ENCODE data around the gene IER2.

The IER2 gene

GRCh38 chr19:13154241-13154778, 4.1 kb downstream of the IER2 start:
- H3K4me3 ChIP-seq (ENCODE audit: insufficient read depth, low read length, poor library complexity, severe bottlenecking), result peak overlapping the region; percentile 73
- H3K79me2 ChIP-seq (ENCODE audit: insufficient read depth, low read length), result peaks cover 18% of the 10 kb centered on the region
- H3K36me3 ChIP-seq (ENCODE audit: low read length), result no peaks in the 10 kb centered on the region; the same call in 1 of the 2 replicates
- peak overlapping the region; percentile 90 for H3K27ac ChIP-seq (ENCODE audit: low read depth, low read length)
- peaks cover 37% of the 10 kb centered on the region for H3F3A ChIP-seq (ENCODE audit: insufficient read depth)
- no peaks in the 10 kb centered on the region for H3K9me3 ChIP-seq (ENCODE audit: insufficient read depth, low read length)
- H3K9ac ChIP-seq (ENCODE audit: low read length), result peak overlapping the region; percentile 91
- TF ChIP-seq CTCF (IDR thresholded peaks at IDR 0.05; ENCODE audit: insufficient read depth, low read length, poor library complexity, severe bottlenecking) (no peak), EZH2phosphoT487 (conservative IDR thresholded peaks at IDR 0.05; ENCODE audit: low read length) (no peak)
- H2AFZ ChIP-seq (ENCODE audit: low read depth, low read length, severe bottlenecking), result no peak overlapping the region
- no peaks in the 10 kb centered on the region; the same call in 1 of the 2 replicates for H4K20me1 ChIP-seq (ENCODE audit: low read depth, low read length)
- H3K27me3 ChIP-seq (ENCODE audit: low read length), result no peaks in the 10 kb centered on the region
- peak overlapping the region; percentile 82 for H3K4me2 ChIP-seq (ENCODE audit: low read depth, low read length, poor library complexity, severe bottlenecking)
- H3K9me2 ChIP-seq (replicated peaks; ENCODE audit: insufficient read depth, low read length), result no peaks in the 10 kb centered on the region

DNA sequence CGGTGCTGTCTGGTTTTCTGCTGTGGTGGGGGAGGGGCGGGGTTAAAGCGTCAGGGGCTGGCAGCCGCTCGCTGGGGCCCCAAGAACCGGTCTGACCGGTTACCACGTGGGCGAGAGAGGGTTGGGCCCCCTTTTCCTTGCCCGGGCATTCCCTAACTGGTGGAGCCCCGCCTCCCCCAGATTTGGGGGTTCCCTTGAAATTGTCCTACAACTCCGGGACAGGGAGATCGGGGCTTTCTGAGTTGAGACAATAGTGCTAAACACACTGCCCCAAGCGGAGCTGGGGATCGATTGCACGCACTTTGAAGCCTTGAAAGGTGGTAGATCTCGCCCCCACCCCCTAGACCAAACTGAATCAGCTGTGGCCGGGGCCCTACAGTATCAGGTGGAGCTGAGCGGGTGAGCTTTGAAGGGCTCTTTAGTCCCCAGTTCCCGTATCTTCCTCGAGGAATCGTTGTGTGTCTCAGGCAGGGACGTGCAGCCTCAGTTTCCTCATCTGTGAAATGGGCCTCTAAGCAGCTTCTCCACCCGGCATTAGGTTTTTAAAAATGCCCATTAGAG, 4.8 kb downstream of the IER2 start:
- H3K9me2 ChIP-seq (replicated peaks; ENCODE audit: insufficient read depth, low read length), result no peaks in the 10 kb centered on the region
- peak overlapping the region; percentile 82 for H3K4me2 ChIP-seq (ENCODE audit: low read depth, low read length, poor library complexity, severe bottlenecking)
- H3K4me3 ChIP-seq (ENCODE audit: insufficient read depth, low read length, poor library complexity, severe bottlenecking), result peak overlapping the region; percentile 73
- no peak overlapping the region for H2AFZ ChIP-seq (ENCODE audit: low read depth, low read length, severe bottlenecking)
- no peaks in the 10 kb centered on the region for H3K27me3 ChIP-seq (ENCODE audit: low read length)
- peaks cover 37% of the 10 kb centered on the region for H3F3A ChIP-seq (ENCODE audit: insufficient read depth)
- H3K36me3 ChIP-seq (ENCODE audit: low read length), result no peaks in the 10 kb centered on the region; the same call in 1 of the 2 replicates
- H3K79me2 ChIP-seq (ENCODE audit: insufficient read depth, low read length), result peaks cover 14% of the 10 kb centered on the region
- no peaks in the 10 kb centered on the region for H3K9me3 ChIP-seq (ENCODE audit: insufficient read depth, low read length)
- peak overlapping the region; percentile 91 for H3K9ac ChIP-seq (ENCODE audit: low read length)
- H4K20me1 ChIP-seq (ENCODE audit: low read depth, low read length), result no peaks in the 10 kb centered on the region; the same call in 1 of the 2 replicates
- no peak for TF ChIP-seq EZH2phosphoT487 (conservative IDR thresholded peaks at IDR 0.05; ENCODE audit: low read length)
- TF ChIP-seq CTCF (IDR thresholded peaks at IDR 0.05; ENCODE audit: insufficient read depth, low read length, poor library complexity, severe bottlenecking), result peak; percentile 22
- H3K27ac ChIP-seq (ENCODE audit: low read depth, low read length), result peak overlapping the region; percentile 90

DNA sequence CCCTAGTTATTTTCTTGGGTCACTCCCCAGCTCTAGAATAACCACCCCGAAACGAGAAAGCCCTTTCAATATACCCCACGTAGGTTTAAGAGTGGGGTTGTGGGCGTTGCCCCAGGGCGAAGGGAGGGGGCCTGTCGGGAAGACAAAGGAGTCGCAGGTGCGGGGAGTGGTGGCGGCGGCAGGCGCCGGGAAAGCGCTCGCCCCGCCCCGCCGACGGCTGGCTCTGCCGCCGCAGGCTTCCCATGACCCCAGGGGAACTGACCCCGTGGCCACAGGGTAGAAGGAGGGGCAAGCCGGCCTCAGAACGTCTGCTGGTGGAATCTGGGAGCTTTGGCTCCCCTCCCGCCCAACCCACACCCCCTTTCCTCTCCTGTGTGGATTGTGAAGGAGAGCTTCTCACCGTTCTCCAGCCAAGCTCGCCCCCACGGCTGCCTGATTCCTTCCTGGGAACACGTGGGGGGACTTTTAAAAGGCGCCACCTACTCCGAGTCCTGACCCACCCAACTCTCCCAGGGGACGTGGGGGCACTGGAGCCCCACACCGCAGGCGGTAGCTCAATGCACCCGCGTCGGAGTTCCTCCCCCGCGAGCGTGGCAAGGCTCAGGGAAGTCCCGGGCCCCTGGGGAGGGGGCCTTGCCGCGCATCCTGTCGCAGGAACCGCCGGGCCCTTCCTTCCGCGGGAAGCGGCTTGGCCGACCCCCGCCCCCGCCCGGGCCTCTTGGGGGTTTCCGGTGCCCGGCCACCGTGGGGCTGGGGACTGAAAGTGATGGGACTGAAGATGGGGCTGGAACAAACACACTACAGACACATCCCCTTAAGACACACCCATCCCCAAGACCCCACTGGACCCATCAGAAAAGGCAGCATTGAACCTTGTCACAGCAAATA, 5.5 kb downstream of the IER2 start:
- Histone ChIP-seq H3K4me3 (ENCODE audit: insufficient read depth, low read length, poor library complexity, severe bottlenecking) (peak overlapping the region; percentile 73), H4K20me1 (ENCODE audit: low read depth, low read length) (no peaks in the 10 kb centered on the region; the same call in 1 of the 2 replicates), H3K4me2 (ENCODE audit: low read depth, low read length, poor library complexity, severe bottlenecking) (peak overlapping the region; percentile 82), H3K9ac (ENCODE audit: low read length) (peak overlapping the region; percentile 91), H2AFZ (ENCODE audit: low read depth, low read length, severe bottlenecking) (no peak overlapping the region), H3F3A (ENCODE audit: insufficient read depth) (peaks cover 37% of the 10 kb centered on the region), H3K9me2 (replicated peaks; ENCODE audit: insufficient read depth, low read length) (no peaks in the 10 kb centered on the region), H3K36me3 (ENCODE audit: low read length) (no peaks in the 10 kb centered on the region; the same call in 1 of the 2 replicates), H3K9me3 (ENCODE audit: insufficient read depth, low read length) (no peaks in the 10 kb centered on the region), H3K79me2 (ENCODE audit: insufficient read depth, low read length) (peaks cover 12% of the 10 kb centered on the region), H3K27me3 (ENCODE audit: low read length) (no peaks in the 10 kb centered on the region), H3K27ac (ENCODE audit: low read depth, low read length) (peak overlapping the region; percentile 90)
- TF ChIP-seq EZH2phosphoT487 (conservative IDR thresholded peaks at IDR 0.05; ENCODE audit: low read length) (no peak), CTCF (IDR thresholded peaks at IDR 0.05; ENCODE audit: insufficient read depth, low read length, poor library complexity, severe bottlenecking) (no peak)
